ENCODE results near the gene RHOU. TPM values are rescaled to one million over a fixed set of nuclear protein-coding genes. Genes with fewer than 3 reads are reported as not detected.

The RHOU gene
- polyA plus RNA-seq, 1 donor from 2014 or later, result 13.0 TPM

DNA sequence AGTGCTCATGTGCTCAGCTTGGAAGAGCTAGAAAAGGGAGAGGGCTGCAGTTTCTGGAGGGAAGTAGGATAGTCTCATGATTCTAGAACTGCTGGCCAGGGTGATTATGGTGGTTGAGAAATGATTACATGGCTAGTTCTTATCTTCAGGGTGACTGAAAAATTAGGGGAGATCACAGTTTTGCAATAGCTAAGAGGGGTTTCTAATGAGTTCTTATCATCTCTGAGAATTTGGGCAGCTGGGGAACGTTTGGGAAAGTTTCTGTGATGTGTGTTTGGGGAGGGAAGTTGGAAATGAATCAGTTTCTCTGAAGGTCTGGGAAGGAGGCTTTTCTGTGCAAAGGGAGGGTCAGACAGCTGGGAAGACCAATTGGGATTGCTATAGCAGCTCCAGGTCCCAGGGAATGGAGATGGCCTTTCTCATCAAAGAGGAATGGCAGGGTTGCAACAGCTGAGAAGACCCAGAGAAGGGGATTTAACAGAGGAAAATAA, 7.6 kb upstream of the RHOU start:
- Histone ChIP-seq H2AFZ (ENCODE audit: low read depth, low read length) (no peak overlapping the region), H4K20me1 (ENCODE audit: insufficient read depth) (no peaks in the 10 kb centered on the region), H3K27ac (ENCODE audit: low read length) (no peak overlapping the region), H3K79me2 (replicated peaks; ENCODE audit: insufficient read depth, low read length) (no peaks in the 10 kb centered on the region), H3F3A (ENCODE audit: insufficient read depth, low read length, poor library complexity, severe bottlenecking) (no peaks in the 10 kb centered on the region), H3K9ac (ENCODE audit: low read length) (no peak overlapping the region), H3K27me3 (ENCODE audit: insufficient read depth, low read depth, low read length) (no peaks in the 10 kb centered on the region), H3K4me2 (ENCODE audit: low read length) (no peak overlapping the region), H3K9me3 (ENCODE audit: low read length) (no peaks in the 10 kb centered on the region), H3K36me3 (ENCODE audit: insufficient read depth, low read length) (no peaks in the 10 kb centered on the region), H3K4me3 (ENCODE audit: low read length) (no peak overlapping the region), H3K9me2 (ENCODE audit: insufficient read depth, low read length) (no peaks in the 10 kb centered on the region)
- TF ChIP-seq EZH2 (IDR thresholded peaks at IDR 0.05; ENCODE audit: borderline replicate concordance, insufficient read depth, low read length, poor library complexity, severe bottlenecking) (no peak), EP300 (conservative IDR thresholded peaks at IDR 0.05; ENCODE audit: poor library complexity, severe bottlenecking) (no peak), RAD21 (conservative IDR thresholded peaks at IDR 0.05) (no peak), SMC3 (conservative IDR thresholded peaks at IDR 0.05; ENCODE audit: poor library complexity) (no peak), TAF1 (IDR thresholded peaks at IDR 0.05; ENCODE audit: low read depth) (no peak), POLR2AphosphoS5 (IDR thresholded peaks at IDR 0.05) (no peak), MXI1 (conservative IDR thresholded peaks at IDR 0.05; ENCODE audit: poor library complexity, severe bottlenecking) (no peak)
- TF ChIP-seq, protein P1, sequence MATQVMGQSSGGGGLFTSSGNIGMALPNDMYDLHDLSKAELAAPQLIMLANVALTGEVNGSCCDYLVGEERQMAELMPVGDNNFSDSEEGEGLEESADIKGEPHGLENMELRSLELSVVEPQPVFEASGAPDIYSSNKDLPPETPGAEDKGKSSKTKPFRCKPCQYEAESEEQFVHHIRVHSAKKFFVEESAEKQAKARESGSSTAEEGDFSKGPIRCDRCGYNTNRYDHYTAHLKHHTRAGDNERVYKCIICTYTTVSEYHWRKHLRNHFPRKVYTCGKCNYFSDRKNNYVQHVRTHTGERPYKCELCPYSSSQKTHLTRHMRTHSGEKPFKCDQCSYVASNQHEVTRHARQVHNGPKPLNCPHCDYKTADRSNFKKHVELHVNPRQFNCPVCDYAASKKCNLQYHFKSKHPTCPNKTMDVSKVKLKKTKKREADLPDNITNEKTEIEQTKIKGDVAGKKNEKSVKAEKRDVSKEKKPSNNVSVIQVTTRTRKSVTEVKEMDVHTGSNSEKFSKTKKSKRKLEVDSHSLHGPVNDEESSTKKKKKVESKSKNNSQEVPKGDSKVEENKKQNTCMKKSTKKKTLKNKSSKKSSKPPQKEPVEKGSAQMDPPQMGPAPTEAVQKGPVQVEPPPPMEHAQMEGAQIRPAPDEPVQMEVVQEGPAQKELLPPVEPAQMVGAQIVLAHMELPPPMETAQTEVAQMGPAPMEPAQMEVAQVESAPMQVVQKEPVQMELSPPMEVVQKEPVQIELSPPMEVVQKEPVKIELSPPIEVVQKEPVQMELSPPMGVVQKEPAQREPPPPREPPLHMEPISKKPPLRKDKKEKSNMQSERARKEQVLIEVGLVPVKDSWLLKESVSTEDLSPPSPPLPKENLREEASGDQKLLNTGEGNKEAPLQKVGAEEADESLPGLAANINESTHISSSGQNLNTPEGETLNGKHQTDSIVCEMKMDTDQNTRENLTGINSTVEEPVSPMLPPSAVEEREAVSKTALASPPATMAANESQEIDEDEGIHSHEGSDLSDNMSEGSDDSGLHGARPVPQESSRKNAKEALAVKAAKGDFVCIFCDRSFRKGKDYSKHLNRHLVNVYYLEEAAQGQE (IDR thresholded peaks at IDR 0.05; ENCODE audit: borderline replicate concordance), result no peak
- TF ChIP-seq, protein P2, sequence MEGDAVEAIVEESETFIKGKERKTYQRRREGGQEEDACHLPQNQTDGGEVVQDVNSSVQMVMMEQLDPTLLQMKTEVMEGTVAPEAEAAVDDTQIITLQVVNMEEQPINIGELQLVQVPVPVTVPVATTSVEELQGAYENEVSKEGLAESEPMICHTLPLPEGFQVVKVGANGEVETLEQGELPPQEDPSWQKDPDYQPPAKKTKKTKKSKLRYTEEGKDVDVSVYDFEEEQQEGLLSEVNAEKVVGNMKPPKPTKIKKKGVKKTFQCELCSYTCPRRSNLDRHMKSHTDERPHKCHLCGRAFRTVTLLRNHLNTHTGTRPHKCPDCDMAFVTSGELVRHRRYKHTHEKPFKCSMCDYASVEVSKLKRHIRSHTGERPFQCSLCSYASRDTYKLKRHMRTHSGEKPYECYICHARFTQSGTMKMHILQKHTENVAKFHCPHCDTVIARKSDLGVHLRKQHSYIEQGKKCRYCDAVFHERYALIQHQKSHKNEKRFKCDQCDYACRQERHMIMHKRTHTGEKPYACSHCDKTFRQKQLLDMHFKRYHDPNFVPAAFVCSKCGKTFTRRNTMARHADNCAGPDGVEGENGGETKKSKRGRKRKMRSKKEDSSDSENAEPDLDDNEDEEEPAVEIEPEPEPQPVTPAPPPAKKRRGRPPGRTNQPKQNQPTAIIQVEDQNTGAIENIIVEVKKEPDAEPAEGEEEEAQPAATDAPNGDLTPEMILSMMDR (IDR thresholded peaks at IDR 0.05; ENCODE audit: poor library complexity, severe bottlenecking), result no peak

DNA sequence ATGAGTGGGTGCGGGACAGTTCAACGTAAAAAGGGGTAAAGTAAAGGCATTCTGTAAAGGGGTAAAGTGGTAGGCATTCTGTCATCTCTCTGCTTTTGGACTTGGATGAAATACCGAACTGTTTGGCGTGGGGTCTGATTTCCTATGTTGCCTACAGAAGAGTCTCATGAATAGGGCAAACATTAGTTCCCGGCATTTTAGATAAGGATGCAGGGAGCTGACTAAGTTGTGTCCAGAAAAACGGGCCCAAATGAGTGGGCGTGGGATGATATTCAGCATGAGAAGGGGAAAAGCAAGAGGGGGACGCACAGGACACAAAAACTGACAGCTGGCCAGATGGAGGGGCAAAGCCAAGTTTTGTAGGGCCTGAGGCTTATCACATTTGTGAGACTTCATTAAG, 2.9 kb upstream of the RHOU start:
- Histone ChIP-seq H3K79me2 (replicated peaks; ENCODE audit: insufficient read depth, low read length) (peaks cover 15% of the 10 kb centered on the region), H2AFZ (ENCODE audit: low read depth, low read length) (no peak overlapping the region), H3K9me3 (ENCODE audit: low read length) (no peaks in the 10 kb centered on the region), H3K27ac (ENCODE audit: low read length) (no peak overlapping the region), H3K9ac (ENCODE audit: low read length) (no peak overlapping the region), H3K9me2 (ENCODE audit: insufficient read depth, low read length) (no peaks in the 10 kb centered on the region), H3F3A (ENCODE audit: insufficient read depth, low read length, poor library complexity, severe bottlenecking) (no peaks in the 10 kb centered on the region), H3K4me3 (ENCODE audit: low read length) (no peak overlapping the region), H4K20me1 (ENCODE audit: insufficient read depth) (no peaks in the 10 kb centered on the region), H3K4me2 (ENCODE audit: low read length) (no peak overlapping the region), H3K36me3 (ENCODE audit: insufficient read depth, low read length) (no peaks in the 10 kb centered on the region), H3K27me3 (ENCODE audit: insufficient read depth, low read depth, low read length) (no peaks in the 10 kb centered on the region)
- TF ChIP-seq EZH2 (IDR thresholded peaks at IDR 0.05; ENCODE audit: borderline replicate concordance, insufficient read depth, low read length, poor library complexity, severe bottlenecking), result no peak
- TF ChIP-seq, protein P2 (IDR thresholded peaks at IDR 0.05; ENCODE audit: poor library complexity, severe bottlenecking), result no peak
- no peak for TF ChIP-seq SMC3 (conservative IDR thresholded peaks at IDR 0.05; ENCODE audit: poor library complexity)
- TF ChIP-seq, protein P1 (IDR thresholded peaks at IDR 0.05; ENCODE audit: borderline replicate concordance), result no peak
- TF ChIP-seq POLR2AphosphoS5 (IDR thresholded peaks at IDR 0.05), result no peak
- TF ChIP-seq EP300 (conservative IDR thresholded peaks at IDR 0.05; ENCODE audit: poor library complexity, severe bottlenecking), result no peak
- no peak for TF ChIP-seq MXI1 (conservative IDR thresholded peaks at IDR 0.05; ENCODE audit: poor library complexity, severe bottlenecking)
- no peak for TF ChIP-seq TAF1 (IDR thresholded peaks at IDR 0.05; ENCODE audit: low read depth)
- TF ChIP-seq RAD21 (conservative IDR thresholded peaks at IDR 0.05), result no peak

Measured in neural cell (in vitro differentiated cells).